SW 1271 (cell line): ENCODE data around the gene GAB2.
"Not testable (repeated sequence)": the region's sequence is repeated elsewhere in the genome, so short reads cannot be mapped to it uniquely, and the experiment has no call there.

Experiments used
- DNase-seq, 2 experiments: peaks; one replicate each; lab custom pipeline; 2025; lab: John Stamatoyannopoulos, UW

GAB2 gene

GRCh38 chr11:78277314-78277994, 140.2 kb downstream of the GAB2 start:
- DNase-seq = no peak

- no peak for DNase-seq
These were observed 141.3 kb downstream of the GAB2 start for GRCh38 chr11:78276311-78276710.

GRCh38 chr11:78274739-78275138, 142.9 kb downstream of the GAB2 start:
- DNase-seq = no peak

- DNase-seq = not testable (repeated sequence)
These were observed 144.9 kb downstream of the GAB2 start for GRCh38 chr11:78272625-78273269.

GRCh38 chr11:78271801-78272200, 145.8 kb downstream of the GAB2 start:
- DNase-seq = not testable (repeated sequence)

- DNase-seq = no peak
These were observed 146.6 kb downstream of the GAB2 start for GRCh38 chr11:78270971-78271370.

- DNase-seq = no peak
These were observed 147.8 kb downstream of the GAB2 start for GRCh38 chr11:78269806-78270205.

- DNase-seq = no peak
These were observed 148.8 kb downstream of the GAB2 start for GRCh38 chr11:78268591-78269410.

- no peak for DNase-seq
These were observed 151.2 kb downstream of the GAB2 start for GRCh38 chr11:78266451-78266850.

- DNase-seq = no peak
These were observed 152.3 kb downstream of the GAB2 start for GRCh38 chr11:78265326-78265725.

GRCh38 chr11:78262691-78263090, 154.9 kb downstream of the GAB2 start:
- no peak for DNase-seq

GRCh38 chr11:78262238-78262637, 155.4 kb downstream of the GAB2 start:
- no peak for DNase-seq

- DNase-seq = no peak
These were observed 155.8 kb downstream of the GAB2 start for GRCh38 chr11:78261828-78262227.

- DNase-seq = no peak
These were observed 156.3 kb downstream of the GAB2 start for GRCh38 chr11:78261367-78261766.

- DNase-seq = no peak
These were observed 157.7 kb downstream of the GAB2 start for GRCh38 chr11:78259777-78260487.

GRCh38 chr11:78257654-78258053, 160.0 kb downstream of the GAB2 start:
- DNase-seq = no peak

GRCh38 chr11:78256962-78257361, 160.7 kb downstream of the GAB2 start:
- no peak for DNase-seq

GRCh38 chr11:78255919-78256318, 161.7 kb downstream of the GAB2 start:
- no peak for DNase-seq

GRCh38 chr11:78254268-78254667, 163.4 kb downstream of the GAB2 start:
- DNase-seq = no peak

- DNase-seq = no peak
These were observed 163.8 kb downstream of the GAB2 start for GRCh38 chr11:78253797-78254196.

- no peak for DNase-seq
These were observed 166.4 kb downstream of the GAB2 start for GRCh38 chr11:78251083-78251775.

GRCh38 chr11:78250099-78250498, 167.5 kb downstream of the GAB2 start:
- no peak for DNase-seq
